Lung microvascular endothelial cell (primary cell): Measurements from ENCODE around the gene PSMD8. TPM values are rescaled to one million over a fixed set of nuclear protein-coding genes. Genes with fewer than 3 reads are reported as not detected.
"Not testable (repeated sequence)": the region's sequence is repeated elsewhere in the genome, so short reads cannot be mapped to it uniquely, and the experiment has no call there.

Source experiments
- DNase-seq, 2 donors: peaks; one replicate each; pipeline versions ENCODE4 v3.0.0 to v3.0.0-alpha.2; 2010; ENCODE audit warnings: low read depth in 2 of 2
- total RNA-seq: library from RNA; depleted of rRNA; stranded (reverse); fragments of >200 nt; gene quantifications from 2 replicates; pipeline ENCODE4 v1.2.1, GENCODE V29; 2014

The PSMD8 gene
- 178 and 202 TPM in 2 replicates for total RNA-seq

DNA sequence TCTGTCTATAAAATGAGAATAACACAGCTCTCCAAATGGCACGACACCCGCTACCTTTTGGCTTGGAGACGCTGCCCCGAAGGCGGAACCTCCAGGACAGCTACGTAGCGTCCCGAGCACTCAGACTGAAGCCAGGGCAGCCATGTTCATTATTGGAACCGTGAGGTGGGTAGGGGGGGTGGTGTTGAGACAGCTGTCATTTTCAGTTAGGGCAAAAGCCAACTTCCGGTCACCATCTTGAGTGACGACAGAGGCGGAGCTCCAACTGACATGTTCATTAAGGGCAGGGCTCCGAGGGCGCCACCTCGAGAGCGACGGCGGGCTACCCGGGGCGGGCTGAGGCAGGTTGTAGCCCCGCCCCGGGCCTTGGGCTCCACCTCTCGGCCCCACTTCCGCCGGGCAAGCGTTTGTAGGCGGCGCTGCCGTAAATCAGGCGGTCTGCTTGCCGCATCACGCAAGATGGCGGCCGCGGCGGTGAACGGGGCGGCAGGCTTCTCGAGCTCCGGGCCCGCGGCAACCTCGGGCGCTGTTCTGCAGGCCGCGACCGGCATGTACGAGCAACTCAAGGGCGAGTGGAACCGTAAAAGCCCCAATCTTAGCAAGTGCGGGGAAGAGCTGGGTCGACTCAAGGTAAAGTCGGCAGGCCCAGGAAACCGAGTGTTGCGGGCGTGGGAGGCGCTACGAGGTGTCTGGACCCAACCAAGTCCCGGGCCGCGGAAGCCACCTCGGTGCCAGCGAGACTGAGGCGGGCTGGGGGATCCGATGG is at the start of gene PSMD8:
TSS of gene PSMD8 (plus strand) at position 240 of the 766 bp plus-strand sequence. CDS start at position 271, 31 bp downstream.
- peak; percentile 97 to 99 for DNase-seq

DNA sequence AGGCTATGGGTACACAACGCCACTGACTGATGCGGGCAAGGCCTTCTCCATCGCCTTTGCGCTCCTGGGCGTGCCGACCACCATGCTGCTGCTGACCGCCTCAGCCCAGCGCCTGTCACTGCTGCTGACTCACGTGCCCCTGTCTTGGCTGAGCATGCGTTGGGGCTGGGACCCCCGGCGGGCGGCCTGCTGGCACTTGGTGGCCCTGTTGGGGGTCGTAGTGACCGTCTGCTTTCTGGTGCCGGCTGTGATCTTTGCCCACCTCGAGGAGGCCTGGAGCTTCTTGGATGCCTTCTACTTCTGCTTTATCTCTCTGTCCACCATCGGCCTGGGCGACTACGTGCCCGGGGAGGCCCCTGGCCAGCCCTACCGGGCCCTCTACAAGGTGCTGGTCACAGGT is 47.8 kb upstream of the PSMD8 start:
- DNase-seq: no peak

DNA sequence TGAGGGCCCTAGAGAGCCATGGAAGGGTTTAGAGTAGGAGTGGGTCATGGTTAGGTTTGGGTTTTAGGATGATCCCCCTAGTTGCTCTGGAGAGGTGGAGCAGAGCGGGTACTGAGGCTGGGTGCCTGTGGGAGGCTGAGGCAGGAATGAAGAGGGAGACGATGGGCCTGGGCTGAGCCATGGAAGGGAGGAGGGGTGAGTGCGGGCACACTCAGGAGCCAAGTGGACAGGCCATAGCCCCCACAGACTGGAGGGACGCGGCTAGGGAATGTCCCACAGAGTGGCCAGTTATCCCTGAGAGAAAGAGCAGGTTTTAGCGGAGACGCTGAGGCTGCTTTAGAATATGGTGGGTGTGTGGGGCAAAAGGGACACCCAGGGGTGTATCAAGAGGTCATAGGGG is 44.7 kb upstream of the PSMD8 start:
- DNase-seq: no peak

DNA sequence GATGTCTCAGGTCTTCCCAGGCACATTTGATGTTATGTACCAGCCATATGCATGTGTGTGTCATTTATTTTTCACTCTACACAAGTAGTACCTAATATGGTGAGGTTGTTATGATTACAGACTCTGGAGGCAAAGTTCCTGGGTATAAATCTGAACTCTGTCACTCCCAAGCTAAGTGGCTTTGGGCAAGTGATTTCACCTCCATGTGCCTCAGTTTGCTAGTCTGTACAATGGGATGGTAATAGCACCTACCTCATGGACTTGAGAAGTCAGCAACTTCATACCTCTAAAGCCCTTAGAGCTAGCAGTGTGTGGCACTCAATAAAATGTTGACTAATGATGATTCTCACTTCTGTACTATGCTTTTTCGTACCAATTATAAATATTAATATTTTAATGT is 42.6 kb upstream of the PSMD8 start:
- DNase-seq: no peak

DNA sequence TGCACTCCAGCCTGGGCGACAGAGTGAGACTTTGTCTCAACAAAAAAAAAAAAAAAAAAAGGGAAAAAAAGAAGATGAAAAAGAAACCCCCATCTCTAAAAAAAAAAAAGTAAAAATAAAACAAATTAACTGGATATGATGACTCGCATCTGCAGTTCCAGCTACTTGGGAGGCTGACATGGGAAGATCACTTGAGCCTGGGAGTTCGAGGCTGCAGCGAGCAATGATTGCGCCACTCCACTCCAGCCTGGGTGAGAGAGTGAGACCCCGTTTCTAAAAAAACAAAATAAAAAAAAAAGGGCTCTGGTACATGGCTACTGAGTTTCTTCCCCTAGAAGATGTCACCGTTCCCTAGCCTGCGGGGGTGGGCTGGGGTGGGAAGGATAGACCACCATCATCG is 41.1 kb upstream of the PSMD8 start:
- no peak for DNase-seq

DNA sequence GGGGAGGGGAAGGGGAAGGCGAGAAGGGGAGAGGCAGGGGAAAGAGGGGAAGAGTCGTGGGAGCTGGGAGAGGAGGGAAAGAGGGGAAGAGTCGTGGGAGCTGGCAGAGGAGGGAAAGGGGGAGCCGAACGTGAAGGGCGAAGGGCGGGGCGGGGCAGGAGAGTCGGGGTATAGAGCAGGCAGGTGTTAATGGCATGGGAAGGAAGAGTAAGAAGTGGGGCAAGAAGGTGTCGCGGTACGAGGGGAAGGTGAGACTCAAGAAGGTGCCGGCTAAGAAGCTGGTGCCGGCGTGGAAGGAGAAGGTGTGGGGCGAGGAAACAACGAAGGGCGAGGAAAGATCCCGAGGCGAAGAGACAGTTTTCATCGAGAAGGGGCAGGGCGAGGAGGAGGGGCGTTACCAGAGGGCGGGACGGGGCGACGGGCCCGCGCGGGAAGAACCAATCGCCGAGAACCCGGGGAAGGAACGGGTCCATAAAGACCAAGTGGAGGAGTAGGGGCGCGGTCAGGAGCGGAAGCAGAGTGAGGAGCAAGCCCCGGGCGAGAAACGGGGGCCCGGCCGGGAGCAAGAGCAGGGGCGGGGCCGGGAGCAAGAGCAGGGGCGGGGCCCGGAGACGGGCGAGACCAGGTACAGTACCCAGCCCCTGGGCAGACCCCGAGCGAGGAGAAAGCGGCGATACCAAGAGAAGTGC is 38.3 kb upstream of the PSMD8 start:
- DNase-seq: peak; percentile 66 to 95

DNA sequence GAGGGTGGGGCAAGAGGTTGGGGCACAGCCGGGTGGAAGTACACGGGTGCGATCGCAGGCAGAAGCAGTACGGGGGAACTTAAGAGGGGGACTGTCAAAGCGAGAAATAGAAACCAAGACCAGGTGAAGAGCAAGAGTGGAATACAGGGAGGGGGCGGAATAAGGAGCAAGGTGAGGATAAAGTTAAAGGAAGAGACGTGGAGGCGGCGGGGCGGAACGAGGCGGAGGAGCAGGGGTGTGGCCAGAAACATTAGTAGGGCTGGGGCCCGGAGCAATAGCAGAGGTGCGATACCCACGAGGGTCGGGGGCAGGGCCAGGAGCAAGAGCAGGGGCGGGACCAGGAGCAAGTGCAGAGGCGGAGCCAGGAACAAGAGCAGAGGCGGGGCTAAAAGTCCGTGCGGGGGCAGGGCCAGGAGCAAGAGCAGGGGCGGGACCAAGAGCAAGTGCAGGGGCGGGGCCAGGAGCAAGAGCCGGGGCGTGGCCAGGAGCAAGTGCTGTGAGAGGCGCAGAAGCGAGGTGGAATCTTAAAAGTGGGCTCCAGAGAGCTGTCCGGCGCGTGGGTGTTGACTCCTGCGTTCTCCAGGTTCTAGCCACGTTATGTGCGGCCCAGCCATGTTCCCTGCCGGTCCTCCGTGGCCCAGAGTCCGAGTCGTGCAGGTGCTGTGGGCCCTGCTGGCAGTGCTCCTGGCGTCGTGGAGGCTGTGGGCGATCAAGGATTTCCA is 37.6 kb upstream of the PSMD8 start:
- DNase-seq: peak; percentile 45 to 94

DNA sequence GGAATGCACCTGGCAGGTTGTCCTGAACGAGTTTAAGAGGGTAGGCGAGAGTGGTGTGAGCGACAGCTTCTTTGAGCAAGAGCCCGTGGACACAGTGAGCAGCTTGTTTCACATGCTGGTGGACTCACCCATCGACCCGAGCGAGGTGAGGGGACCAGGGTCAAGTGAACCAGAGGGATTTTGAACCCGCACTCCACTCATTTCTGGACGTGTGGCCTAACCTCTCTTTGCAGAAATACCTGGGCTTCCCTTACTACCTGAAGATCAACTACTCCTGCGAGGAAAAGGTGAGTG is 37.1 kb upstream of the PSMD8 start:
- DNase-seq: no peak

DNA sequence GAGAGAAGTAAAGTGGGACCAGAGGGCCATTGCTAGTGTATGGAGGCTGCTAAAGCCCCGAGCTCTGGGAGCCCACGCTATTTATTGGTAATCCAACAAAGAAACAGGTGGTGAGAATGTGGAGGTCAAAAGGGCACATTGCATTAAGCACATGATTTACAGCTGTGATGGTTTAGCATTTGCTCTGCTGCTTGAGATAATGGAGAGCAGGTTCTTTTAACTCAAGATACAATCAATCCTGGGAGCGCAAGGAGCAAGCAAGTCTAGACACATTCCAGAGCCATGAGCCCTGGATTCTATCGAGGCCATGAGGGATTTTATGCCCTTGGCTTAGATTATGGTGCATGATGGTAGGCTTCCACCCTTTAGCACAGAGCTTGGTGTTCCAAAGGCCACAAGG is 35.4 kb upstream of the PSMD8 start:
- DNase-seq: not testable (repeated sequence)

DNA sequence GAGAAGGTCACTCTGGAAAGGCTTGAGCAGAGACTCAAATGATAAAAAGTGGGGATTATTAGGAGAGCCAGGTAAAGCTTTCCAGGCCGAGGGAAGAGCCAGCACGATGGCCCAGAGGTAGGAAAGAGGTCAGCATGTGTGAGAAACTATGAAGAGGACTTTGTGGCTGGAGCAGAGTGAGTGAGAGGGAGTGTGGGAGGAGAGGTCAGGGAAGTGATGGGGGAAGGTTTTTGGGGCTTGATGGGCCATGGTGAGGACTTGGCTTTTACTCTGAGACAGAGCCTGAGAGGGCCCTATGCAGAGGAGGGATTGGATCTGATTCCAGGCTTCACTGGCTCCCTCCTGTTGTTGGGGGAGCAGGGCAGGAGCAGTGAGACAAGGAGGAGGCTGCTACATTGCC is 33.4 kb upstream of the PSMD8 start:
- DNase-seq: no peak

DNA sequence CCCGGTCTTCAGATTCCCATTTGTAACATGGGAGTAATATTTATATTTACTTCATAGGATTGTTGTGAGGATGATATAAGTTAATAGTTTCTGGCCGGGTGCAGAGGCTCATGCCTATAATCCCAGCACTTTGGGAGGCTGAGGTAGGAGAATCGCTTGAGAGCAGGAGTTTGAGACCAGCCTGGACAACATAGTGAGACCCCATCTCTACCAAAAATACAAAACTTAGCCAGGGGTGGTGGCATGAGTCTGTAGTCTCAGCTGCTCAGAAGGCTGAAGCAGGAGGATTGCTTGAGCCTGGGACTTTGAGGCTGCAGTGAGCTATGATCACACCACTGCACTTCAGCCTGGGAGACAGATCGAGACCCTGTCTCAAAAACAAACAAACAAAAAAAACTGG is 27.5 kb upstream of the PSMD8 start:
- DNase-seq: no peak

DNA sequence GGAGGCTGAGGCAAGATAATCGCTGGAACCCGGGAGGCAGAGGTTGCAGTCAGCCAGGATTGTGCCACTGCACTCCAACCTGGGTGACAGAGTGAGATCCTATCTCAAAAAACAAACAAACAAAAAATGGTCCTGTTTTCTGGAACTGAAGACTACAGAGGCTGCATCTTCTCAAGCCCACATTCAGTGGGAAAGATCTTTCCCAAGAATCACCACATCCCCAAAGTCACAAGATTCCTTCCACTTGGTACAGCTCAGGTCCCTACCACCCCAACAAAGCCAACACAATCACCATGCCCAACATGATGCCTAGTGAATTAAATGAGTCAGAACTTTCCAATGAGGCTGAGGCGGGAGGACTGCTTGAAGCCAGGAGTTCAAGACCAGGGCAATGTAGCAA is 23.5 kb upstream of the PSMD8 start:
- DNase-seq: no peak

DNA sequence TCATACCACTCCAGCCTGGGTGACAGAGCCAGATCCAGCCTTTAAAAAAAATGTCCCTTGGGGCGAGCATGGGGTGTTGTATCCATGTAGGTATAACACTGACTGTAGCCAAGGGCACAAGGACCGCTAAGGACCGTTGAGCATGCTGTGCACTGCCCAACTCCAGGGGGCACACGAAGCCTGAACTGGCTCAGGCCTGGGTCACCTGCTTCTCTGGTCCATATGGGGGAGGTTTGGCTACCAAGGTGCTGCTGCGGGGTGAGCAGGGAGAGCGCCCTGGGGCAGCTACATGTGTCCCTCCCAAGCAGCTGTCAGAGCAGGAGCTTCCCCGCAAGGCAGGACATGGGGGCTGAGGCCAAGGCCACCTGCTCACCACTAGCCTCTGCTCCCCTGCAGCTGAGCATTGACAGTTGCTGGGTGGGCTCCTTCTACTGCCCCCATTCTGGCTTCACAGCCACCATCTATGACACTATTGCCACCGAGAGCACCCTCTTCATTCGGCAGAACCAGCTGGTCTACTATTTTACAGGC is 22.4 kb upstream of the PSMD8 start:
- DNase-seq: no peak

DNA sequence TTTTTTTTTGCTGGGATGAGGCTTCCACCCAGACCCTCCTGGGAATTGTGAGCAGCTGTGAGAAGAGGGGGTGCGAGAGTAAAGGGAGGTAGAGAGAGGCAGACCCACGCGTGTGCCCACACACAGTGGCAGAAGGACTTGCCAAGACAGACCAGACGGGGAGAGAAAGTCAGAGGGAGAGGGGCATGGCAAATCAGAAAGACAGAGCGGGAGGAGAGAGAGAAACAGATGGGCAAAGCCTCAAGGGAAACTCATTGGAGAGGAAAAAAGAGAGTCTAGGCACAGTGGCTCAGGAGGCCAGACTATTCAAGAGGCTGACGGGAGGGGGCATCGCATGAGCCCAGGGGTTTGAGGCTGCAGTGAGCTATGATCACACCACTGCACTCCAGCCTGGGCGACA is 21.8 kb upstream of the PSMD8 start:
- no peak for DNase-seq

DNA sequence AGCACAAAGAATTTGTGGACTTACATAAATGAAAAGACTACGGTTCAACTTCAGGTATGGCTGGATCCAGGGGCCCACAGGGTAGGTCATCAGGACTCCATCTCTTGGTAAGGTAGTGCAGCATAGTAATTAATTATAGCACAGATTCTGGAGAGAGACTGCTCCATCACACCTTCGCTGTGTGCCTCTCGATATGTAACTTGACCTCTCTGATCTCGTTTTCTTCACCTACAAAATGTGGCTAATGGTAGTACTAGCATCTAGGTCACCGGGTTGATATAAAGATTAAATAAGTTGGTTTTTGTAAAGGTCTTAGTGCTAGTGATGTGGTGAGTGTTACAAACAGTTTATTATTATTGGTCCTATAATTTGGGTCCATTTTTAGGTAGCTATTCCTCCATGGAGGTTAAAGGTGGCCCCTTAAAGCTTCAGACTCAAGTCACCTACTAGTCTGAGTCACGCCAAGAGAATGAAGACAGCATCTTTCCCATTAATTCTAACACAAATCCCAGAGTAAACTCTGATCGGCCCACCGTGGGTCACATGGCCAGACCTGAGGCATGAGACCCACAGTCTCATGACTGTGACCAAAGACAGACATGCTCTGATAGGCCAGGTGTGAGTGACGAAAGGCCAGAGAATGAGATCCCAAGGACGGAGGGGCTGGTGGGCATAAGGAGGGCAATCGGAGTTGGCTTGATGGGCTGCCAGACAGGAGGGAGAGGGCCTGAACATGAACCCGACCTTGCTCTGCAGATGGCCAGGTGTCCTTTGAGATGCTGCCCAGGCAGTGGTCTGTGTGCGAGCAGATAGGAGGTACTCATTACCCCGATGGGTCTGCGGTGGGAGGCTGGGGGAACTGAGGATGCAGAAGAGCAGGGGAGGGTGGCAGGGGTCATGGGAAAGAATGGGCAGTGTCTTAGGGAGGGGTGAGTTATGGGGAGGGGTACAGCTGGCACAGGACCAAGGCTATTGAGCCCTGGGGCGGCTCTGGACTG is 18.3 kb upstream of the PSMD8 start:
- DNase-seq: no peak

DNA sequence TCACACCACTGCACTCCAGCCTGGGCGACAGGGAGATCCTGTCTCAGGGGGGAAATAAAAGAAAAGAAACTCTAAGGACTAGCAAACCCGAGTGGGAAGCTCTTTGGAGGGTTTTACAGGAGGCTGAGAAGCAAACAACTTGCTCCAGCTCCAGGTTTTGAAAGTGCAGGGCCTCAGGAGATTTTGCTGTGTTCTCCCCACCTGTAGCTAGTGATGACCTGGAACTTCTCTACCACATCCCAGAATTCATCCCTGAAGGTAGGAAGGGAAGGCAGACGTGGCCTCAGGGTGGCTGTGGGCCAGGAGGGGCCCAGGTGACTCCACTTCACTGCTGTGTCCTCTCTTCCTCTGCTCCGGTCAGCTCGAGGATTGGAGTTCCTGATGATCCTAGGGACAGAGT is 16.3 kb upstream of the PSMD8 start:
- no peak for DNase-seq

DNA sequence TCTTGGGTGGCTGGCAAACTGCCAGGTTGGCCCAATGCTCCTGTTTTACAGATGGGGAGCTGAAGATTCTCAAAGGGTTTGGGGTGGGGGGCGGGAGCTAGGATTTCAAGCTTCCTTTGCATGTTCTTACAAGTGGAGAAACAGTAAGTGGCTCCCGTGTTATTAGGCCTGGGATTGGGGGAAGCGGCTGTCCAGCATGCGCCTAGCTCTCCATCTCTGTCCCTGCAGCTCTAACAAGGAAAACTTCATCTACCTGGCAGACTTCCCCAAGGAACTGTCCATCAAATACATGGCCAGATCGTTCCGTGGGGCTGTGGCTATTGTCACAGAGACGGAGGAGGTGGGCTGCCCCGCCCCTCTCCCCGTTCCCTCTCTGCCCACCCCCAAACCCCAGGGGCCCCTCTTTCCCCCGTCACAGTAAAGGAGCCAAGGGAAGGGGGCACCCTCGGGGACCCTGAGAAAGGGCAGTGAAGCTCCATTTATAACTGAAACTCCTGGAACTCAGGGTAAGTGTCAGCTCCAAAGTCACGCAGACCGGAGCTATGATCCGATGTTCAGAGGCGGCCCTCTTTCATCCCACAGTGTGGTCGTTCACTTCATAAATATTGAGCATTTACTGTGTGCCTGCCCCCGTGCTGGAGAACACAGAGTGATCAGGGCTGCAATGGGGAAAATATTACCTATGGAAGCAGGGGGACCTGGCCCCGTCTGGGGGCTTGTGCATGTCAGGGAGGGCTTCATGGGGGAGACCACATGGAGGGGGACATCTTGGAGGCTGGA is 14.9 kb upstream of the PSMD8 start:
- DNase-seq: no peak

DNA sequence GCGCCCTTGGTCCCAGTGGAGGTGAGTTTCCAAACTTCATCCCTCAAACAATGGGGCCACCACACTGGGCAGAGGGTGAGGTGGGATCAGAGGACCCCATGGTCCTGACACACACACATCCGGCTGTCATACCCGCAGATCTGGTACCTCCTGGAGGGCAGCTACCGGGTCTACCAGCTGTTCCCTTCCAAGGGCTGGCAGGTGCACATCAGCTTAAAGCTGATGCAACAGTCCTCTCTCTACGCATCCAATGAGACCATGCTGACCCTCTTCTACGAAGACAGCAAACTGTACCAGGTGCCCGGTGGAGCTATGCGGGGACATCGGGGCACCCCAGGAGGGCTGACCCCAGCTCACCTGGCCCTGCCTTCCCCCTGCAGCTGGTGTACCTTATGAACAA is 14.0 kb upstream of the PSMD8 start:
- no peak for DNase-seq

DNA sequence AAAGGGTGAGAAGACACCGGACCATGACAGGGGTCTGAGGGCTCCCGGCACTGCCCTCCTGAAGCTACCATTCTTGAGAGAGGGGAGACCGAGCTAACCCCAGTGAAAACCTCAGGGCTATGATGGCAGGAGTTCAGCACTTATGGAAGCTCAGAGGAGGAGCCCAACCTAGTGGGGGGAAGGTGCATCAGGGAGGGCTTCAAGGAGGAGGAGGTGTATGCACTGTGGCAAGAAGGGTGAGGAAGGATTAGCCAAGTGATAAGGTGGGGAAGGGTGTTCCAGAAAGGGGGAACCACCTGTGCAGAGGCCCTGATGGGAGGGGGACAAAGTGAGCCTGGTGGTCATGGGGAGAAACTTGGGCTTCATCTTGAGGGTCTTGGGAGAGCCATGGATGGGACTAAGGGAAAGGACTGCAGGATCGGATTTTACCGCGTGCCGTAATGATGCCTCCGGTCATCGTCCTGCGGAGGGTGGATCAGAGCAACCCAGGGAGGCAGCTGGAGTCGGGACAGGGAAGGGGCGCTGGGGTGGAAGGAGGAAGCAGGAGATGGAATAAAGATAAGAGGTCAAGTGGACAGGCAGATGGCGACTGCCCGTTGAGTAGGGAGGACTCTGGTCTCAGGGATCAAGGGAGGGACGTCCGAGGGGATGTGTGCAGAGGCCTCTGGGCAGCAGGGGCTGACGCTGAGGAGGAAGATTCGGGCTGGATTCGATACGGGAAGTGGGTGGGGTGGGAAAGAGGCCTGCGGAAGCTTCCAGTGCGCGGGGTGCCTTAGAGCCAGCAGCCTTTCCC is 13.3 kb upstream of the PSMD8 start:
- DNase-seq: no peak

DNA sequence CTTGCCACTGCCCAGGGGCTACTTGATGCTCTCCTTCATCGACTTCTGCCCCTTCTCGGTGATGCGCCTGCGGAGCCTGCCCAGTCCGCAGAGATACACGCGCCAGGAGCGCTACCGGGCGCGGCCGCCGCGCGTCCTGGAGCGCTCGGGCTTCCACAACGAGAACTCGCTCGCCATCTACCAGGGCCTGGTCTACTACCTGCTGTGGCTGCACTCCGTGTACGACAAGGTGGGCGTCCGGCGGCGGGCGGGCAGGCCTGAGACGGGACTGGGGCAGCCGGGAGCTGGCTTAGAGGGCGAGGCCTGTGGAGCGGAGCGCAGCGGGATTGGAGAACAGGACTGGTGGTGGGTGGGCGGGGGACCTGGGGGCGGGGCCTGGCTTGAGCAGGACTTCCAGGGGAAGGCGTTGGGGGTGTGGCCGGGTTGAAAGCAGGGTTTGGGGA is 12.7 kb upstream of the PSMD8 start:
- DNase-seq: peak; percentile 71 to 83
